ENCODE measurements around the gene CRLF1.
"Not testable (repeated sequence)": the region's sequence is repeated elsewhere in the genome, so short reads cannot be mapped to it uniquely, and the experiment has no call there.

CRLF1 gene

GRCh38 chr19:18599485-18599884 lies 7.1 kb downstream of the CRLF1 start:
- Histone ChIP-seq H3K9me3 (ENCODE audit: control insufficient read depth, insufficient read depth, low read length) (no peaks in the 10 kb centered on the region), H3K4me3 (ENCODE audit: low read length) (no peak overlapping the region), H3K27me3 (ENCODE audit: control insufficient read depth, insufficient read depth, low read length) (peaks cover 19% of the 10 kb centered on the region), H3K27ac (ENCODE audit: low read length) (no peak overlapping the region), H3K36me3 (ENCODE audit: control insufficient read depth, insufficient read depth, low read length) (no peaks in the 10 kb centered on the region; the same call in 1 of the 2 replicates), H3K4me1 (ENCODE audit: control insufficient read depth, insufficient read depth, low read length) (peaks cover 17% of the 10 kb centered on the region)
- WGBS (ENCODE audit: insufficient coverage, insufficient read length): no CpG with 5 or more reads among the region's 20 CpGs
- DNase-seq (ENCODE audit: low read depth, low spot score): no peak

- Histone ChIP-seq H3K4me3 (ENCODE audit: low read length) (no peak overlapping the region), H3K27ac (ENCODE audit: low read length) (no peak overlapping the region), H3K27me3 (ENCODE audit: control insufficient read depth, insufficient read depth, low read length) (peaks cover 7% of the 10 kb centered on the region; the same call in 1 of the 2 replicates), H3K4me1 (ENCODE audit: control insufficient read depth, insufficient read depth, low read length) (peaks cover 17% of the 10 kb centered on the region), H3K36me3 (ENCODE audit: control insufficient read depth, insufficient read depth, low read length) (no peaks in the 10 kb centered on the region), H3K9me3 (ENCODE audit: control insufficient read depth, insufficient read depth, low read length) (no peaks in the 10 kb centered on the region)
- no peak for DNase-seq (ENCODE audit: low read depth, low spot score)
- no CpG with 5 or more reads among the region's 25 CpGs for WGBS (ENCODE audit: insufficient coverage, insufficient read length)
These were observed 8.6 kb downstream of the CRLF1 start for GRCh38 chr19:18597809-18598660.

- H3K27me3 ChIP-seq (ENCODE audit: control insufficient read depth, insufficient read depth, low read length): no peaks in the 10 kb centered on the region; the same call in 1 of the 2 replicates
- H3K4me3 ChIP-seq (ENCODE audit: low read length): no peak overlapping the region
- H3K4me1 ChIP-seq (ENCODE audit: control insufficient read depth, insufficient read depth, low read length): peaks cover 17% of the 10 kb centered on the region
- H3K9me3 ChIP-seq (ENCODE audit: control insufficient read depth, insufficient read depth, low read length): no peaks in the 10 kb centered on the region
- H3K27ac ChIP-seq (ENCODE audit: low read length): no peak overlapping the region
- DNase-seq (ENCODE audit: low read depth, low spot score): no peak
- WGBS (ENCODE audit: insufficient coverage, insufficient read length): no CpG with 5 or more reads among the region's 21 CpGs
- H3K36me3 ChIP-seq (ENCODE audit: control insufficient read depth, insufficient read depth, low read length): no peaks in the 10 kb centered on the region
These were observed 9.8 kb downstream of the CRLF1 start for GRCh38 chr19:18596752-18597157.

- Histone ChIP-seq H3K4me1 (ENCODE audit: control insufficient read depth, insufficient read depth, low read length) (peaks cover 21% of the 10 kb centered on the region), H3K9me3 (ENCODE audit: control insufficient read depth, insufficient read depth, low read length) (no peaks in the 10 kb centered on the region), H3K36me3 (ENCODE audit: control insufficient read depth, insufficient read depth, low read length) (0 out of 2 replicates have a peak, but pooled peaks cover 3% of the 10 kb centered on the region), H3K4me3 (ENCODE audit: low read length) (no peak overlapping the region), H3K27me3 (ENCODE audit: control insufficient read depth, insufficient read depth, low read length) (no peaks in the 10 kb centered on the region), H3K27ac (ENCODE audit: low read length) (no peak overlapping the region)
- no peak for DNase-seq (ENCODE audit: low read depth, low spot score)
- WGBS (ENCODE audit: insufficient coverage, insufficient read length): no CpG with 5 or more reads among the region's 6 CpGs
These were observed 11.1 kb downstream of the CRLF1 start for GRCh38 chr19:18595475-18595874.

GRCh38 chr19:18594824-18595373 lies 11.7 kb downstream of the CRLF1 start:
- no peaks in the 10 kb centered on the region for H3K27me3 ChIP-seq (ENCODE audit: control insufficient read depth, insufficient read depth, low read length)
- H3K36me3 ChIP-seq (ENCODE audit: control insufficient read depth, insufficient read depth, low read length): 0 out of 2 replicates have a peak, but pooled peaks cover 3% of the 10 kb centered on the region
- H3K4me3 ChIP-seq (ENCODE audit: low read length): no peak overlapping the region; the same call in 1 of the 2 replicates
- no CpG with 5 or more reads among the region's 26 CpGs for WGBS (ENCODE audit: insufficient coverage, insufficient read length)
- no peak overlapping the region for H3K27ac ChIP-seq (ENCODE audit: low read length)
- peaks cover 21% of the 10 kb centered on the region for H3K4me1 ChIP-seq (ENCODE audit: control insufficient read depth, insufficient read depth, low read length)
- H3K9me3 ChIP-seq (ENCODE audit: control insufficient read depth, insufficient read depth, low read length): no peaks in the 10 kb centered on the region
- DNase-seq (ENCODE audit: low read depth, low spot score): no peak

- no peak overlapping the region for H3K27ac ChIP-seq (ENCODE audit: low read length)
- no peaks in the 10 kb centered on the region for H3K9me3 ChIP-seq (ENCODE audit: control insufficient read depth, insufficient read depth, low read length)
- DNase-seq (ENCODE audit: low read depth, low spot score): no peak
- H3K36me3 ChIP-seq (ENCODE audit: control insufficient read depth, insufficient read depth, low read length): 0 out of 2 replicates have a peak, but pooled peaks cover 3% of the 10 kb centered on the region
- H3K4me3 ChIP-seq (ENCODE audit: low read length): peak overlapping the region; percentile 30; the same call in 1 of the 2 replicates
- H3K27me3 ChIP-seq (ENCODE audit: control insufficient read depth, insufficient read depth, low read length): no peaks in the 10 kb centered on the region
- H3K4me1 ChIP-seq (ENCODE audit: control insufficient read depth, insufficient read depth, low read length): peaks cover 21% of the 10 kb centered on the region
- no CpG with 5 or more reads among the region's 54 CpGs for WGBS (ENCODE audit: insufficient coverage, insufficient read length)
These were observed 12.3 kb downstream of the CRLF1 start for GRCh38 chr19:18594096-18594823.

- Histone ChIP-seq H3K36me3 (ENCODE audit: control insufficient read depth, insufficient read depth, low read length) (0 out of 2 replicates have a peak, but pooled peaks cover 3% of the 10 kb centered on the region), H3K4me3 (ENCODE audit: low read length) (peak overlapping the region; percentile 9; the same call in 1 of the 2 replicates), H3K4me1 (ENCODE audit: control insufficient read depth, insufficient read depth, low read length) (peaks cover 19% of the 10 kb centered on the region), H3K9me3 (ENCODE audit: control insufficient read depth, insufficient read depth, low read length) (no peaks in the 10 kb centered on the region), H3K27ac (ENCODE audit: low read length) (no peak overlapping the region), H3K27me3 (ENCODE audit: control insufficient read depth, insufficient read depth, low read length) (no peaks in the 10 kb centered on the region)
- DNase-seq (ENCODE audit: low read depth, low spot score): no peak
- WGBS (ENCODE audit: insufficient coverage, insufficient read length): no CpG with 5 or more reads among the region's 25 CpGs
These were observed 13.1 kb downstream of the CRLF1 start for GRCh38 chr19:18593367-18594095.

GRCh38 chr19:18592732-18593131 lies 13.9 kb downstream of the CRLF1 start:
- H3K4me1 ChIP-seq (ENCODE audit: control insufficient read depth, insufficient read depth, low read length): peaks cover 19% of the 10 kb centered on the region
- not testable (repeated sequence) for H3K27me3 ChIP-seq (ENCODE audit: control insufficient read depth, insufficient read depth, low read length); H3K36me3 ChIP-seq (ENCODE audit: control insufficient read depth, insufficient read depth, low read length); H3K27ac ChIP-seq (ENCODE audit: low read length); DNase-seq (ENCODE audit: low read depth, low spot score); H3K4me3 ChIP-seq (ENCODE audit: low read length); H3K9me3 ChIP-seq (ENCODE audit: control insufficient read depth, insufficient read depth, low read length)
- no CpG with 5 or more reads among the region's 5 CpGs for WGBS (ENCODE audit: insufficient coverage, insufficient read length)

GRCh38 chr19:18591735-18592385 lies 14.7 kb downstream of the CRLF1 start:
- Histone ChIP-seq H3K4me1 (ENCODE audit: control insufficient read depth, insufficient read depth, low read length) (peaks cover 18% of the 10 kb centered on the region), H3K36me3 (ENCODE audit: control insufficient read depth, insufficient read depth, low read length) (0 out of 2 replicates have a peak, but pooled peaks cover 3% of the 10 kb centered on the region), H3K9me3 (ENCODE audit: control insufficient read depth, insufficient read depth, low read length) (no peaks in the 10 kb centered on the region), H3K4me3 (ENCODE audit: low read length) (no peak overlapping the region), H3K27me3 (ENCODE audit: control insufficient read depth, insufficient read depth, low read length) (no peaks in the 10 kb centered on the region), H3K27ac (ENCODE audit: low read length) (no peak overlapping the region)
- DNase-seq (ENCODE audit: low read depth, low spot score): no peak
- WGBS (ENCODE audit: insufficient coverage, insufficient read length): no CpG with 5 or more reads among the region's 22 CpGs
